DMS114 treated with DMSO at 0.1 percent for 48 hours (cell line): ENCODE data around the gene ARHGAP4.

Experiments used
- DNase-seq: peaks from one replicate; lab custom pipeline; 2025; ENCODE audit not compliant: unreplicated experiment; lab: John Stamatoyannopoulos, UW

ARHGAP4 gene

DNA sequence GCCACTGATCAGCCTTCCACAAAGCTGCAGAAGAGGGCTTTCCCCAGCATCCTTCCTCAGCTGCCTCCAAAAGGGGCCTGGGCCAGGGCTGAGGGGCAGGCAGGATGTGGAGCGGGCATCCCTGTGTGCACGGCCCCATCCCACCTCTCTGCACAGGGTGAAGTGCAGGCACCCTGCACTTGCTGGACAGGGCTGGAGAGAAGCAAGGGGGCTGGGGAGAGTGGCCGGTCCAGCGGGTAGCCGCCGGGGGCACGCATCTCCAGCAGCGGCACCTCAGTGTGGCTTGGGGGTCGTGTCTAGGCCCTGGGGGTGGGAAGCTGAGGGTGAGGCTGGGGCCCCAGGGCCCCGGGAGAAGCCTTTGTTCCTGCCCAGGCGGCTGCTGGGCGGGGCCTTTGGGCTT lies 18.6 kb downstream of the ARHGAP4 start:
- no peak for DNase-seq

DNA sequence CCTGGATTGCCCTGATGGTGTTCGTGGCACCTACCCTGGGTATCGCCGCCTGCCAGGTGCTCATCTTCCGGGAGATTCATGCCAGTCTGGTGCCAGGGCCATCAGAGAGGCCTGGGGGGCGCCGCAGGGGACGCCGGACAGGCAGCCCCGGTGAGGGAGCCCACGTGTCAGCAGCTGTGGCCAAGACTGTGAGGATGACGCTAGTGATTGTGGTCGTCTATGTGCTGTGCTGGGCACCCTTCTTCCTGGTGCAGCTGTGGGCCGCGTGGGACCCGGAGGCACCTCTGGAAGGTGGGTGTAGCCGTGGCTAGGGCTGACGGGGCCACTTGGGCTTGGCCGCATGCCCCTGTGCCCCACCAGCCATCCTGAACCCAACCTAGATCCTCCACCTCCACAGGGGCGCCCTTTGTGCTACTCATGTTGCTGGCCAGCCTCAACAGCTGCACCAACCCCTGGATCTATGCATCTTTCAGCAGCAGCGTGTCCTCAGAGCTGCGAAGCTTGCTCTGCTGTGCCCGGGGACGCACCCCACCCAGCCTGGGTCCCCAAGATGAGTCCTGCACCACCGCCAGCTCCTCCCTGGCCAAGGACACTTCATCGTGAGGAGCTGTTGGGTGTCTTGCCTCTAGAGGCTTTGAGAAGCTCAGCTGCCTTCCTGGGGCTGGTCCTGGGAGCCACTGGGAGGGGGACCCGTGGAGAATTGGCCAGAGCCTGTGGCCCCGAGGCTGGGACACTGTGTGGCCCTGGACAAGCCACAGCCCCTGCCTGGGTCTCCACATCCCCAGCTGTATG lies 19.7 kb downstream of the ARHGAP4 start:
- no peak for DNase-seq

DNA sequence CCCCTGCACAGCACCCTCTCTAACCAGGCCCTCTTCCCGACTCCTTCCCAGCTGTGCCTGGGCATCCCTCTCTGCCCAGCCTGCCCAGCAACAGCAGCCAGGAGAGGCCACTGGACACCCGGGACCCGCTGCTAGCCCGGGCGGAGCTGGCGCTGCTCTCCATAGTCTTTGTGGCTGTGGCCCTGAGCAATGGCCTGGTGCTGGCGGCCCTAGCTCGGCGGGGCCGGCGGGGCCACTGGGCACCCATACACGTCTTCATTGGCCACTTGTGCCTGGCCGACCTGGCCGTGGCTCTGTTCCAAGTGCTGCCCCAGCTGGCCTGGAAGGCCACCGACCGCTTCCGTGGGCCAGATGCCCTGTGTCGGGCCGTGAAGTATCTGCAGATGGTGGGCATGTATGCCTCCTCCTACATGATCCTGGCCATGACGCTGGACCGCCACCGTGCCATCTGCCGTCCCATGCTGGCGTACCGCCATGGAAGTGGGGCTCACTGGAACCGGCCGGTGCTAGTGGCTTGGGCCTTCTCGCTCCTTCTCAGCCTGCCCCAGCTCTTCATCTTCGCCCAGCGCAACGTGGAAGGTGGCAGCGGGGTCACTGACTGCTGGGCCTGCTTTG lies 20.5 kb downstream of the ARHGAP4 start:
- DNase-seq: no peak

DNA sequence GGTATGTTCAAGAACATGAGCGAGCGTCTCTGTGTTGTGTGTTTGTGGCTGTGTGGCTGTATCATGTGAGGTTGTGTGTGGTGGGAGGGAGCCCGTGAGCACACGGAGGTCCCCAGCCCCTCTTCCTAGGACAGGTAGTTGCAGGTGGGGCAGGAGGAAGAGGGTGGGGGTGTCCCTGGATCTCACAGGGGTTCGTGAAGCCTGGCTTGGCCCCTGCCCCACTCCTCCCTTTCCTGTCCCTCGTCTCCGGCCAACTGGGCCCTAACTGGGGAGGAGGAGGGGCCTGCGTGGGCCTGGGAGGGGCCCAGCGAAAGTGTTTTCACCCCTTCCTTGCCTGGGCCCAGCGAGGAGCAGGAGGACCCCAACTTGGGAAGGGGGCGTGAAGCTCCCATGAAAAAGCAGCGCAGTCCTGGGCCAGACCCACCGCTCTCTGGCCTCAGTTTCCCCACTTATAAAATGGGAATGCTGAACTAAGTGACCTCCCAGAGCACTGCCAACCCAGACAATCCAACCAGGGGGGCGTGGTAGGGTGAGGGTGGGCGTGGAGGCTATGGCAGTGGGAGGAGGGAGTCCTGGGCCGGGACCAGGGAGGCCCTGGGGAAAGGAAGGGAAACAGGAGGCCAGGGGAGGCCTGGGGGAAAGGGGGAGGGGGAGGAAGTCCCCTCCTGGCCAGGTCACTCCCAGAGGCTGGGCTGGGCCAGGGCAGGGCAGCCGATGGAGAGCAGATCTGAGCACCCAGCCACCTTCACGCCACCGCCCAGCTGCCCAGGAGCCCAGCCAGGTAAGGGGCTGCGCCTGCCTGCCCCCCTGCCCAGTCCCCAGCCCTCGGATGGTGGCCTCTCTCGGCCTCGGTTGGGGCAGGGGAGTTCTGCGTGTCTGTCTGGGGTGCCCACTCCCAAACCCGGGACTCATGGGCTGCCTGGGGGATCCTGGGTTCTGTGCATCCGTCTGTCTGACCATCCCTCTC lies 21.8 kb downstream of the ARHGAP4 start, which contains the start of gene AVPR2:
Gene AVPR2, plus strand, starts transcription at position 683 of the 967 bp plus-strand sequence. CDS start 473 bp downstream, outside the sequence.
- no peak for DNase-seq

DNA sequence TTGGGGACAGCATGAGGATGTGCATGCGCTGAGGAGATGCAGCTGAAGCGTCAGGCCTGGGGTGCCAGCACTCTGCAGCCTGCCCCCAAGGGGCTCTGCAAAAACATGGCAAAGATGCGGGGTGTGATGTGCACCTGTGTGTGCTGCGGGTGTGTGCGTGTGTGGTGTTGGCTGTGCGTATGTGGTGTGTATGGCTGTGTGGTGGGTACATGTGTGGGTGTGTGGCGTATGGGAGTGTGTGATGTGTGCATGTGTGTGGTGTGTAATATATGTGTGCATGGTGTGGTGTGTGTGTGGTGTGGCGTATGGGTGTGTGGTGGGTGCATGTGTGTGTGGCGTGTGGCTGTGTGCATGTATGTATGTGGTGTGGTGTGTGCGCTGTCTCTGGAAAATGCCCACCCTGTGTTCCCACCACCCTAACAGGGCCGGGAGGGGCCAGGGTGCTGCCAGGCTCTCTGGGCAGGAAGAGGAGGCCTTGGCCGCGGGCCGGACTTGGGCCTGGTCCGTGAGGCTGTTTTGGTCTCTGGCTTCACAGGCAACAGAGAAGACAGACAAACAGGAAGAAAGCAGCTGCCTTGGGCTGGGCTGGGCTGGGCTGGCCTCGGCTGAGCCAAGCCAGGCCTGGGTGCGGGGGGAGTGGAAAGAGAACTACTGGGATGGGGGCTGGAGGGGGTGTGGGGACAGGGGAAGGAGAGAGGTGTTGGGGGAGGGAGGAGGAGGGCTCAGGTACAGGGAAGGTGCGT lies 22.7 kb downstream of the ARHGAP4 start:
- no peak for DNase-seq

DNA sequence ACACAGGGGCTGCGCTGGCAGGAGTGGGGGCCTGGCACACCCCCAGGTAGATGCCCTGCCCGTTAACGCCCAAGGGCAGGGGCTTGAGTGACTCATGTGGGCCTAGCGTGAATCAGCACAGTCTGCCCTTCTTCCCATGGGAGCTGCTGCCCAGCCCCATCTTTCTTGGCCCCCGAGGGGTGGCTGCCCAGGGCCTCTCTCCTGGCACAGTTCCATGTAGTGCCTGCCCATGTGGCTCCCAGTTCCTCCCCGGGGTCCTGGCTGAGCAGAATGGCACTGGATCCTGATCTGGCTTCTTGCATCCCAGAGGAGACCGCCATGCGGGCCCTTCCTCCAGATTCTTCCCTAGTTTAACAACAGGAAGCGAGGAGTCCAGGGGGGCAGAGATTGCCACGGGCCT lies 23.7 kb downstream of the ARHGAP4 start:
- no peak for DNase-seq

DNA sequence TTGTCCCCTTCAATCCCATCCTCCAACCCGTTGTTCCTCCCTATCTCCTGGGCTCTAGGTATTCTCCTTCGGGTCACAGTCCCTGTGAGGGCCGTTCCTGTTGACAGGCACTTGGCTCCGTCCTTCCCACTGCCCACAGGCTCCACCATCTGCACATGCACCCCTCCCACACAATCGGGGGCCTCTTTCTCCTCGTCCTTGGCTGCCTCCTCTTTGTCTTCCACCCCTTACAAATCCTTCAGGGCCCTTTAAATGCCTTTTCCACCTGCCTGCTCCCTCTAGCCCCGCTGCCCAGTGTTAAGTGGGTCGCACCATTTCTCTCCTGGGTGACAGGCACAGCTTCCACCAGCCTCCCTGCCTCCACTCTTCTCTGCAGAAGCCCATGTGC lies 24.3 kb downstream of the ARHGAP4 start:
- no peak for DNase-seq

DNA sequence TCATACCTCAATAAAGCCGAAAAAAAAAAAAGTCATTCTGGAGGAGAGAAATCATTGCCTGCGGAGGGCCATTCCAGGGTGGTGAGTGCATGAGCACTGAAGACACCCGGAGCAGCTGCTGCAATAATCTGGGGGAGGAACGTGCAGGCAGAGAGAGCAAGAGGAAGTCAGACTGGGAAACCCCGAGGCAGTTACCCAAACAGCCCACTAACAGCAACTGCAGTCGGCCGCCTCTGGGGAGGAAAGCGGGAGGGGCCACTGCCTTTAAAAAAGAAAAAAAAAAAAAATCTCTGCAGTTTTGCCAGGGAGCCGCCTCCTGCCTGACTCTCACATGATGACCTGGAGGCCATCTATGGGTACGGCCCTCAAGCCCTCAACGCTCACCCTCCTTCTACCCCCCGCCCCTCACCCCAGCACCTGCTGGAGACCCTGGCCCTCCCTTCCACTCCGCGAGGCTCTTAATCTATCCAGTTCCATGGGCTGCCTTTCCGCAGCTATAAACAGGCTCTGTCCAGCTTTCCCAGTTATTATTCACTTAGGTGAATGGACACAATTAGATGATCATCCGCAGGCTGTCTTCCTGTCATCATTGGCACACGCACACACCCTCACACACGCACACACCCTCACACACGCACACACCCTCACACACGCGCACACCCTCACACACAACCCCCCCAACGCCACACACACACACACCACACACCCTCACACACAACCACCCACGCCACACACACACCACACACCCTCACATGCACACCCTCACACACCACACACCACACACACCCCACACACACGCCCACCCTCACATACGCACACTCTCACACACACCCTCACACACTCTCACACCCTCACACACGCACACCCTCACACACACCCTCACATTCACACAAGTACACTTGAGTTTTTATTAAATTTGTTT lies 25.0 kb downstream of the ARHGAP4 start:
- DNase-seq: no peak

DNA sequence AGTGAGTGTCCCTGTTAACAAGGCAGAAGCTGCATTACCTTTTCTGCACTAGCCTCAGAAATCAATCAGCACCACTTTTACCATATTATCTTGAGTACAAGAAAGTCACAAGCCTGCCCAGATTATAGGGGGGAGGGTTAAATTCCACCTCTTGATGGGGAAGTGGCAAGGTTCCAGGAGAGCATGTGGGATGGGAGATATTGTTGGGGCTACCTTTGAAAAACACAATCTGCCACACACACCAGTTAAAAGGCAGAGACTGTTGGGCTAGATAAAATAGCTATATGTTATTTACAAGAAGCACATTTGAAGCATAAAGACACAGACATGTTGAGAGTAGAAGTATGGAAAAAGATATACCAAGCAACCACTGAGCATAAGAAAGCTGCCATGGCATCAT lies 28.2 kb downstream of the ARHGAP4 start:
- DNase-seq: no peak

DNA sequence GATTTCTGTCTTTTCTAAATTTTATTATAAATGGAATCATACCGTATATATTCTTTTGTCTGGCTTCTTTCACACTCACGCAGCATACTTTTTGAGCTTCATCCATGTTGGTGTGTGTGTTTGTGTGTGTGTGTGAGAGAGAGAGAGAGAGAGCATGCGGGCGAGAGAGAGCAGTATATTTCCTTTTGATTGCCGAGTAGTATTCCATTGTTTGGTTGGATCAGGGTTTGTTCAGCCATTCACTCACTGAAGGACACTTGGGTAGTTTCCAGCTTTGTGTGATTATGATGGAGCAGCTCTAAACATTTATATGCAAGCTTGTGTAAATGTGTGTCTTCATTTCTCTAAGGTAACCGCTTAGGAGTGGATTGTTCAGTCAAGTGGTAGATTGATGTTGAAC lies 36.9 kb downstream of the ARHGAP4 start:
- no peak for DNase-seq

DNA sequence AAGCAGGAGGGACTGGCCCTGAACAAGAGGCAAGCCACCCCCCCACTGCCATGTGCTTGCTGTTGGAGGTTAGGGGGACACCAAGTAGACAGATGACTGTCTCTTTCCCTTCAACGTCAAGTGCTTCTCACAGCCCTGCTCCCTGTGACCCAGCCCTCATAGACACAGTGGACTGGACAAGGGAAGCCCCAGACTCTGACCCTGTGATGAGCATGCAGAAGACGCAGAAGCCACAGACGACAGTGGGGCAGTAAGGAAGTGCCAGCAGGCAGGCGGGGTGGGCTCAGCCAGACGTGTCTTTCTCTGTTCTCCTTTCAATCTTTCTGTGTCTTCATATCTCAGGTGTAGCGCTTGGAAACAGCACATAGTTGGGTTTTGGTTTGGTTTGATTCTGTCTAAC lies 37.7 kb downstream of the ARHGAP4 start:
- DNase-seq: no peak

DNA sequence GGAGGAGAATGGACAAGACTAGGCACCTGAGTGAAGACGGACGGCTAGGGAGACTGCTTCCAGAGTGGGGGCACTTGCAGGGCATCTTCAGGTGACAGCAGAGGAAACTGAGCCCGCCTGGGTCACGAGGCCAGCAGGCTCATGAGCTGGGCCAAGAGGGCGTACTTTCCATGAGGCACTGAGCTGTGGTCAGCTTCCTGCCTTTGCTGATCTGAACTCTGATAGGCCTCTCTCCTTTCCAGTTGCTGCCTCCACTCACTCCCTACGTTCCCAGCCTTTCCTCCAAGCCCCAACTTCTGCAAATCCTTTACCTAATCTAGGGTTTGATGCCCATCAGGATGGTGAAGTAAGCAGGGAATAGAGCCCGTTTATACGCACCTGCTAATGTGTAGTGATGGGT lies 38.7 kb downstream of the ARHGAP4 start:
- DNase-seq: no peak

DNA sequence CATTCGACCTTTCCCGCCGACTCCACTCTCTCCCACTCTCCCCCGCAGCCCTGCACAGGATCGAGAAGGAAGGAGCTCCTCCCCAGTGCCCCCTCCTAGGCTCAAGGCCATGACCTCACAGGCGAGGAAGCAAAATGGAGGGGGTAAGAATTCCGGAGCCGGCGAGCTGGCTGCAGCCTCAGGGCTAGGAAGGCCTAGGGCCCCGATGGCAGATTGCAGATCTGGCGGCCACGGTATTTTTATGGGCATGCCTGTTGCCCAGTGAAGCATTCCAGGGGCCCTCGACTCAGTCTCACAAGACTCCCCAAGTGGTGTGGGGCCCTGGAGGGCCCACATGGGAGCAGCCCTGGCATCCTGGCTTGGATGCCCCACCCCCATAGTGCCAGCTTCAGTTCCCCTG lies 39.1 kb downstream of the ARHGAP4 start:
- DNase-seq: no peak

DNA sequence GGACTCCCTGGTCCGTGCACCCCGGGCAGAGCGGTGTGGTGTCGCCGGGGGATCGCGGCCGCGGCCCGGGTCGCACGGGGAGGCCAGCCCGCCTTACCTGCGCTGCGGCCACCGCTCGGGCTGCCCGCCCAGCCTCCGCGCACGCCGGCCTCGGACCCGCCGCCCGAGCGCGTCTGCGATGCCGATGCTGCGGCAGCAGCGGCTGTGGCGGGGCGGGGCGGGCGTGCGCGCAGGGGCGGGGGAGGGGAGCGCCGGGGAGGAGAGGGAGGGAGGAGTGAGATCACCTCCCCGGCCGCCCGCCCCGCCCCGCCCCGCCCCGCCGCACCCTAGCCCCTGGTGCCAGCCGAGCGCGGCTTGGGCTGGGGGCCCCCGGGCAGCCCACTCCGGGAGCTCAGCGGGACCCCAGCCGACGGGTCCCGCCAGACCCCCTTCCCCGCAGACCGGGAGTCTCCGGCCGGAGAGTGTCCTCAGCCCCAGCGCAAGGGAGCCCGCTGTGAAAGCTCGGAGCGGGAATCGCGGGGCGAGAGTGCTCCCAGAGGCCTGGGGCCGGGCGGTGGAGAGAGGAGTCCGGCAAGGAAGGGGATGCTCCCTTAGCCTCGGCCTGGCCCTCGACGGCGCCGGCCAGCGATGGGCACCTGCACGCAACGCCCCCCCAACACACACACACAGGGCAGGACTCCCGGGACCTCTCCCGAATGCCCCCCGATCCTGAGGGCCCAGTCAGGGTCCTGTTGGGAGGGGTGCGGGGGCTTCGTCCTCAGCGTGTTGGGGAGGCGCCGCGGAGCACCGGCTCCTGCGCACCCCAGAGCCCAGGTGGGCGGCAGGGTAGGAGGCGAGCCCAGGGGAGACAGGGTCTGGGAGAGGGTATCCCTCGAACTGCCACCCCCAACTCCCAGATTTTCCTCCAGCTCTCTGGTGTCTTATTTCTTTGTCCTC lies 39.8 kb downstream of the ARHGAP4 start, which contains the start of gene L1CAM:
Gene L1CAM, minus strand, starts transcription at position 206 of the 936 bp plus-strand sequence. CDS start 10,337 bp downstream, outside the sequence.
- DNase-seq: no peak

DNA sequence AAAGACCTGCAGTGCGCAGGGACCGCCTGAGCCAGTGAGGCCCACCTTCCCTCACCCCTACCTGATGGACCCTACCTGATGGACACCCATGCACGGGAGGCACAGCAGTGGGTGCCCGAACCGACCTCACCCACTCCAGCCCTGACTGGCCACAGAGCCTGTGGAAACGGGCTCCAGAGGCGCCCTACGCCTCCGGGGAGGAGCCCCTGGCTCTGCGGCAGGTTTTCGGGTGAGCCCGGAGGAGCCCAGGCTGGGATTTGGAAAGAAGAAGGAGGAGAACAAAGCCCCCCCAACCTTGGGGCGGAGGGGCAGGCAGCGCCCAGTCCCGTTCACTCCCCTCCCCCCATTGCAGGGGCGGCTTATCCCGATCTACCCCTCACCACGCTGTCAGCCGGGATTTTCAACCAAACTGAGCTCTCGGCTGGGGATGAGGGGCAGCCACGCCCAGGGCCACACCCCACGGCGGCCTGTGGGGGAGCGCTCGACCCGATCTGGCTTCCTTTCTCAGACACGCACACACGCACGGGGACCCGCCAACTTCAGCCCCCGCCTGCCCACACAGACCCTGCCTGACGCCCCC lies 40.8 kb downstream of the ARHGAP4 start:
- DNase-seq: no peak

DNA sequence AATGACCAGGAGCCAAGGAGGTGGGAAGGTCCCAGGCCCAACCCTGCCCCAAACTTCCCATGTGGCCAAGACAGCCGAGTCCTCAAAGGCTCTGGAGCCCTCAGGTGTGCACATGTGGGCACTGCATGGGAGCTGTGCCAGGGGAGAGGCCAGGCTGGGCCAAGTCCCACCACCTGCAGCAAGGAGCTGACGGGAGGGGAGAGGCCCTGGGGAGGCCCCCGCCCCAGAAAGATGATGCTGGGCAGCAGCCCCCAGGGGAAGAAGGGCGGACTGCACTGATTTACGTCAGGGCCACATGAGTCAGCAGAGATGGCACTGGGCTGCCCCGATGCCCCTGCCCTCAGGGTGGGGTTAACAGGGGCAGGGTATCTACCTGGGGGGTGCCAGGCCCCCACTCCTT lies 41.5 kb downstream of the ARHGAP4 start:
- no peak for DNase-seq

DNA sequence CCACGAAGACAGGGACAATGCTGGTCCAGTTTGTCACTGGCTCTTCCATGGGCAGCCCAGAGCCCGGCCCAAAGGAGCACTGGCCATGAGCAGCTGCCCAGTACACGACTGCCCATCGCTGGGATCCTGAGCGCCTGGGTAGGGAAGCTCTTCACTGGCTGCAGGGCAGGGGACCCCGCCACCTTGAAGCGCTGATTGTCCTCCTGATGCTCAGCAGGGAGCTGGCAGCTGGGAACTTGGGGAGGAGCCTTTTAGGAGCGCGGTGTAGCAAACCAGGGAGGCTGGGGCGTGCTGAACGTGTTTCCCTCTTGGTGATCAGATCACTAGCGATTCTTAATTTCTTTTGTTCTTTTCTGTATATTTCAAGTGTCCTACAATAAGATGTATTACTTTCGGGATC lies 41.9 kb downstream of the ARHGAP4 start:
- DNase-seq: no peak

DNA sequence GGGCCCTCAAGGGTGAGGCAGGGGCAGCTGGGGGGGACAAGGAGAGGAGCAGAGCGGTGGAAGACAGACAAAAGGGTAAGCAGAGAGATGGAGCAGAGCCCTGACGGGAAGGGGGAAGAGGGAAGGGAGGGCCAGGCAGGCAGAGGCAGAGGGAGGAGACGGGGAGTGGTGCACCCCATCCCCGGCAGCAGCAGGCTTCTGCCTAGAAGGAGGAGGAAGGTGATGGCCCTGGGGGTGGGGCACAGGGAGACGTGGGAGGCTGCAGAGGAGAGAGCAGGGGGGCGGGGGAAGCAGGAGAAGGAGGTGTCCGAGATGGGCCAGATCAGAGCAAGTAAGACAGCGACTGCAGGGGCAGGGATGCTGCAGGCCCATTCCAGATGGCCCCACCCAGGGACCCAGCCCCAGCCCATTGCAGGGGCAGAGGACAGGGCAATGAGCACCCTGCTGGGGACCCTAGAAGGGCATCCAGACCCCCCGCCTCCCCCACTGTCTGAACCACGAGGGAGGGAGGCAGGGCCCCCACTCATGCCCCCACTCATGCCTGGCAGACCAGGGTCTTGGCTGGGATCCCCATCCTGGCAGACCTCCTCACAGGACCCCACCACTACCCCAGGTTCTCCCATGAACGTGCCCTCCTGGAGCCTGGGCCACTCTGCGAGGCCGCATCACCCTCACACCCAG lies 42.8 kb downstream of the ARHGAP4 start:
- DNase-seq: no peak
